Measurements from ENCODE around the gene ADH6.

GRCh38 chr4:99252746-99253145 is 33.7 kb upstream of the ADH6 start:
- TF ChIP-seq CTCF (conservative IDR thresholded peaks at IDR 0.05; ENCODE audit: low read depth, low read length) (no peak), EZH2 (IDR thresholded peaks at IDR 0.05; ENCODE audit: borderline replicate concordance, low read depth, low read length, poor library complexity, severe bottlenecking) (no peak)
